ENCODE results near the gene CELF5. TPM values are rescaled to one million over a fixed set of nuclear protein-coding genes. Genes with fewer than 3 reads are reported as not detected.

CELF5 gene
- total RNA-seq, 1 donor from 2014 or later = not detected

DNA sequence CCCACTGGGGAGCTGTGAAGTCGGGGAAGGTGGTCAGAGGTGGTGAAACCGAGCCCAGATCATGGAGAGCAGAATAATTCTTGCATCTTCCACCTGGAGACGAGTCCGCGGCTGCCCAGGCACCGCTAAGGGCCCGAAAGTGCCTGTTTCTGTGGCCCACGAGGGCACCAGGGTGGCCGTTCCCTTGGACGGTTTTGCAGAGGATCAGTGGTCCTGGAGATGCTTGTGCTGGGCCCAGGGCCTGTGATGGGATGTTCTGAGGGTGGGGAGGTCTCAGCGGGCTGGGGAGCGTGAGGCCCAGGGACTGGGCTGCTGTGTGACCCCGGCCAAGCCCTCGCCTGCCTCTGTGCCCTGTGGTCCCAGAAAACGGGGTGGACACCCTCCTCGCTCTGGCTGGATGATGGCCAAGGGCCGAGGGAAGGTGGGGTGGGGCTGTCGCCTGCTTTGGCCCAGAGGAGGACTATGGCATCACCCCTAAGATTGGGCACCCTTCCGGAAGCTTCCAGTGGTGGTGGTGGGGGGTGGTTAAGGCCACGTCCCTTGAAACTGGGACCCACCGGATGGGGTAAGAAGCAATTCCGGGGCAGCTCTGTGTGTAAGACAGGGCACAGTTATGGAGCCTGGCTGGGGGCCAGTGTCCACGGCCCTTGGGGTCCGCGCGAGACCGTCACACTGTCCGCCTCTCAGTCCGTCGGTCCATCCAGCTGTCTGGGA, 90.7 kb downstream of the CELF5 start:
- H3K4me1 ChIP-seq = no peaks in the 10 kb centered on the region
- H3K9me3 ChIP-seq = no peaks in the 10 kb centered on the region
- intact Hi-C loops (cut with DNase I) = no loop called here
- no peaks in the 10 kb centered on the region for H3K36me3 ChIP-seq
- no peak overlapping the region for H3K4me3 ChIP-seq
- no peak overlapping the region for H3K27ac ChIP-seq
- DNase-seq (no peak), ATAC-seq (no peak)
- H3K27me3 ChIP-seq (ENCODE audit: low read depth) = peaks cover 62% of the 10 kb centered on the region
- TF ChIP-seq, protein P1, sequence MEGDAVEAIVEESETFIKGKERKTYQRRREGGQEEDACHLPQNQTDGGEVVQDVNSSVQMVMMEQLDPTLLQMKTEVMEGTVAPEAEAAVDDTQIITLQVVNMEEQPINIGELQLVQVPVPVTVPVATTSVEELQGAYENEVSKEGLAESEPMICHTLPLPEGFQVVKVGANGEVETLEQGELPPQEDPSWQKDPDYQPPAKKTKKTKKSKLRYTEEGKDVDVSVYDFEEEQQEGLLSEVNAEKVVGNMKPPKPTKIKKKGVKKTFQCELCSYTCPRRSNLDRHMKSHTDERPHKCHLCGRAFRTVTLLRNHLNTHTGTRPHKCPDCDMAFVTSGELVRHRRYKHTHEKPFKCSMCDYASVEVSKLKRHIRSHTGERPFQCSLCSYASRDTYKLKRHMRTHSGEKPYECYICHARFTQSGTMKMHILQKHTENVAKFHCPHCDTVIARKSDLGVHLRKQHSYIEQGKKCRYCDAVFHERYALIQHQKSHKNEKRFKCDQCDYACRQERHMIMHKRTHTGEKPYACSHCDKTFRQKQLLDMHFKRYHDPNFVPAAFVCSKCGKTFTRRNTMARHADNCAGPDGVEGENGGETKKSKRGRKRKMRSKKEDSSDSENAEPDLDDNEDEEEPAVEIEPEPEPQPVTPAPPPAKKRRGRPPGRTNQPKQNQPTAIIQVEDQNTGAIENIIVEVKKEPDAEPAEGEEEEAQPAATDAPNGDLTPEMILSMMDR (IDR thresholded peaks at IDR 0.05) = no peak

DNA sequence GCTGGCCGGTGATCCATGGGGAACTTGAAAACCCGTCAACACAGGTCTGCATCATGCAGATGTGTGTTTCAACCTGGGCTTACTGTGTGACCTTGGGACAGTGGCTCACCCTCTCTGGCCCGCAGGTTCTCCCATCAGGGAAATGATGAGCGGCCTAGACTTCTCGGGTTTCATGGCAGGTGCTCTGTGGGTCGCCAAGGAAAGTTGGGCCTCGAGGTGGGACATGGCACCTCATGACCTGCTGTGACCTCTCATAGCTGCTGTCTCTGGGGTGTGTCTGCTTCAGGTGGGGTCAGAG, 91.2 kb downstream of the CELF5 start:
- TF ChIP-seq, protein P1 (IDR thresholded peaks at IDR 0.05) = no peak
- Histone ChIP-seq H3K27me3 (ENCODE audit: low read depth) (peaks cover 67% of the 10 kb centered on the region), H3K9me3 (no peaks in the 10 kb centered on the region)

DNA sequence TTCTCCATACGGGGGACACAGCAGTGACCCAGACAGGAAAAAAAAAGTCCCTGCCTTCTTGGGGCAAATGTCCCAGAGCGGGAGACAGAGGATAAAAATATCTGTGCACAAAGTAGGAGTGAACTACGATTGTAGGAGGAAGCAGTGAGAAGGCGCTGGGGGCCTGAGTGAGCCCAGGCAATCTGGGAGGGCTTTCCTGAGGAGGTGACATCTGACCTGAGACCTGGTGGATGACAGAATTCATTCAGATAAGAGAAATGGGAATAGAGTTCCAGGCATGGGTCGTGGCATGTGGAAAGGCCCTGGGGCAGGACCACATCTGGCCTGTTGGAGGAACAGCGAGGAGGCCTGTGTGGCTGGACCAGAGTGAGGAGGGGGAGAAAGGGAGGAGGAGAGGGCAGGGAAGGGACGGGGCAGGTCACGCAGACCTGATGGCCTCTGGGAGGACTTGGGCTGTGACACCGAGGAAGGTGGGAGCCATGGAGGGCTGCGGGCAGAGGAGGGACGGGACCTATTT, 91.7 kb downstream of the CELF5 start:
- Histone ChIP-seq H3K36me3 (no peaks in the 10 kb centered on the region), H3K27me3 (ENCODE audit: low read depth) (peaks cover 72% of the 10 kb centered on the region), H3K27ac (no peak overlapping the region), H3K4me3 (no peak overlapping the region), H3K9me3 (no peaks in the 10 kb centered on the region), H3K4me1 (no peaks in the 10 kb centered on the region)
- intact Hi-C loops (cut with DNase I) = no loop called here
- ATAC-seq = no peak
- TF ChIP-seq, protein P1 (IDR thresholded peaks at IDR 0.05) = no peak
- DNase-seq = no peak

More for the DNA sequence above, 91.2 kb downstream of the CELF5 start:
- intact Hi-C loops (cut with DNase I) = no loop called here
- H3K4me3 ChIP-seq = no peak overlapping the region
- H3K36me3 ChIP-seq = no peaks in the 10 kb centered on the region
- no peaks in the 10 kb centered on the region for H3K4me1 ChIP-seq
- H3K27ac ChIP-seq = no peak overlapping the region
- ATAC-seq (no peak), DNase-seq (no peak)

DNA sequence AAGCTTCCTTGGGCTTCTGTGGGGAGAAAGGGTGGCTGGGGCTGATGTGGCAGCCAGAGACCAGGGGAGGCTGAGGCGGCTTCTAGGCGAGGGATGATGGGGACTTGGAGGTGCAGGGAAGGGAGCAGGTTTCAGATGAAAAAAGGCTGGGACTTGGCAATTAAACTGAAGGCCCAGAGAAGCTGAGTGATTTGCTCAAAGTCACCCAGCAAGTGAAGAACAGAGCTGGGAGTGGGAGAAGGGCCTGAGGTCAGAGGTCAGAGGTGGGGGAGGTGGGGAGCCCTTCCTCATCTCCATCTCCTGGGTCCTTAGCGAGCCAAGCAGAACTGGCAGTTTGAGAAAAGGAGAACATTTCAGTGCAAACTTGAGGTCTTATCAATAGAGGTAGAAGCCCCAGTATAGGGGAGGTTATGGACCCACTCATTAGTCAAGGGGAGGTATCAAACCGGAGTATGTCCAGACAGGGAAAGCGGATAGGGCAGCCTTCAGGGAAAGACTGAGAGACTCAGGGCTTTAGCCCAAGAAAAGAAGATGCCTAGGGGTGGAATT, 92.3 kb downstream of the CELF5 start:
- intact Hi-C loops (cut with DNase I) = no loop called here
- Histone ChIP-seq H3K9me3 (no peaks in the 10 kb centered on the region), H3K27ac (no peak overlapping the region), H3K36me3 (no peaks in the 10 kb centered on the region), H3K27me3 (ENCODE audit: low read depth) (peaks cover 68% of the 10 kb centered on the region), H3K4me1 (no peaks in the 10 kb centered on the region), H3K4me3 (no peak overlapping the region)
- TF ChIP-seq, protein P1 (IDR thresholded peaks at IDR 0.05) = no peak
- ATAC-seq = no peak
- DNase-seq = no peak

DNA sequence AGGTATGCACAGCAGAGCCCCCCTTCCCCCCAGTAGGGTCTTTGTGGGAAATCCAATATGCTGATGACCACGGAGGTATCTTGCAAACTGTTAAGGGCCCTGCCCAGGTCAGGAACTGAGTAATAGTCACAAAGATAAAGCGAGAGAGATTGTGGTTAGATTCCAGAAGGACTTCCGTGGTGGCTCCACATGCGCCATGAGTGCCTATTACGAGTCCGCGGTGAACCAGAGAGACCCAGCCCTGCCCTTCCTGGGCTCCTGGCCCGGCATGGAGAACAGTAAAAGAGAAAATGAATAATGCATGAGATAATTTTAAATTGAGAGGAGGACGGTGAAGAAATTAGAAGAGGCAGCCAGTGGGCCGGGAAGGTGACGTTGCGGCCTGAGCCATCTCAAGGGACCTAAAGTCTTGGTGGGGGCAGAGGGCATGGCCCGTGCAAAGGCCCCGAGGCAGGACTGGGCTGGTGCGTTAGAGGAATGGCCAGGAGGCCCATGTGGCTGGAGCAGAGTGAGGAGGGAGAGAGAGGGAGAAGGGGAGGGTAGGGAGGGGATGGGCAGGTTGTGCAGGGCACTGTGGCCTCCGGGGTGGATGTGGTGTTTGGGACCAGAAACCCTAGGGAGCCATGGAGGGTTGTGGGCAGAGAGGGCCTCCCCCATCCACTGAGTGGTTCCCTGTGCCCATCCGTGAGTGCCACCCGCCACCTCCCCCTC, 95.3 kb downstream of the CELF5 start:
- intact Hi-C loops (cut with DNase I) = loop anchor here (10.0 kb wide), 1 partner anchor 155 kb away; no protein-coding TSS in a partner anchor
- no peak for ATAC-seq
- H3K4me3 ChIP-seq = no peak overlapping the region
- H3K27me3 ChIP-seq (ENCODE audit: low read depth) = peaks cover 41% of the 10 kb centered on the region
- H3K4me1 ChIP-seq = no peaks in the 10 kb centered on the region
- no peaks in the 10 kb centered on the region for H3K36me3 ChIP-seq
- DNase-seq = no peak
- H3K27ac ChIP-seq = no peak overlapping the region
- no peaks in the 10 kb centered on the region for H3K9me3 ChIP-seq
- TF ChIP-seq, protein P1 (IDR thresholded peaks at IDR 0.05) = no peak
